Measurements from ENCODE around the gene RASAL2. TPM values are rescaled to one million over a fixed set of nuclear protein-coding genes. Genes with fewer than 3 reads are reported as not detected.

RASAL2 gene
- total RNA-seq, 1 donor from 2014 or later = 18.3 TPM

DNA sequence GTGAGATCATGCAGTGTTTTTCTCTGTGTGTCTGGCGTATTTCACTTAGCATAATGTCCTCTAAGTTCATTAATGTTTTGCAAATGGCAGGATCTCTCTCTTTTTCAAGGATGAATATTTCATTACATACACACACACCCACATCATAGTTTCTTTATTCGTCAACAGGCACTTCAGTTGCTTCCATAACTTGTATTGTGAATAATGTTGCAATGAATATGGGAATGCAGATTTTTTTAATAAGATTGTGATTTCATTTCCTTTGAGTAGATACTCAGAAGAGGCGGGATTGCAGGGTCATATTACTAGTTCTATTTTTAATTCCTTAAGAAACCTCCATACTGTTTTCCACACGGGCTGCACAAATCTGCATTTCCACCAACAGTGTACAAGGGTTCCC lies 268.8 kb downstream of the RASAL2 start:
- no peaks in the 10 kb centered on the region for H4K20me1 ChIP-seq (ENCODE audit: low read depth)
- no peak for DNase-seq (ENCODE audit: low spot score)

GRCh38 chr1:178364782-178365181 lies 270.9 kb downstream of the RASAL2 start:
- H3K27me3 ChIP-seq = no peaks in the 10 kb centered on the region
- Mint-ChIP-seq H3K9me3 (peaks cover 6% of the 10 kb centered on the region), H3K36me3 (peaks cover 3% of the 10 kb centered on the region), H3K4me1 (no peaks in the 10 kb centered on the region), H3K4me3 (no peak overlapping the region), H3K27me3 (ENCODE audit: insufficient read depth, low read depth) (no peaks in the 10 kb centered on the region), H3K27ac (no peak overlapping the region)
- no peak overlapping the region for H2AFZ ChIP-seq (replicated peaks)
- H3K9ac ChIP-seq = no peak overlapping the region
- no peaks in the 10 kb centered on the region for H3F3A ChIP-seq (ENCODE audit: low read depth)
- H4K20me1 ChIP-seq (ENCODE audit: low read depth) = no peaks in the 10 kb centered on the region
- no peak overlapping the region for H3K27ac ChIP-seq
- no peaks in the 10 kb centered on the region for H3K36me3 ChIP-seq
- H3K4me3 ChIP-seq = no peak overlapping the region
- H3K79me2 ChIP-seq (ENCODE audit: low read depth) = peaks cover 12% of the 10 kb centered on the region
- no peak overlapping the region for H3K4me2 ChIP-seq
- peaks cover 3% of the 10 kb centered on the region for H3K4me1 ChIP-seq
- no peaks in the 10 kb centered on the region for H3K9me3 ChIP-seq (ENCODE audit: low read depth)
- no peak for TF ChIP-seq EZH2 (IDR thresholded peaks at IDR 0.05)
- TF ChIP-seq, protein P1, sequence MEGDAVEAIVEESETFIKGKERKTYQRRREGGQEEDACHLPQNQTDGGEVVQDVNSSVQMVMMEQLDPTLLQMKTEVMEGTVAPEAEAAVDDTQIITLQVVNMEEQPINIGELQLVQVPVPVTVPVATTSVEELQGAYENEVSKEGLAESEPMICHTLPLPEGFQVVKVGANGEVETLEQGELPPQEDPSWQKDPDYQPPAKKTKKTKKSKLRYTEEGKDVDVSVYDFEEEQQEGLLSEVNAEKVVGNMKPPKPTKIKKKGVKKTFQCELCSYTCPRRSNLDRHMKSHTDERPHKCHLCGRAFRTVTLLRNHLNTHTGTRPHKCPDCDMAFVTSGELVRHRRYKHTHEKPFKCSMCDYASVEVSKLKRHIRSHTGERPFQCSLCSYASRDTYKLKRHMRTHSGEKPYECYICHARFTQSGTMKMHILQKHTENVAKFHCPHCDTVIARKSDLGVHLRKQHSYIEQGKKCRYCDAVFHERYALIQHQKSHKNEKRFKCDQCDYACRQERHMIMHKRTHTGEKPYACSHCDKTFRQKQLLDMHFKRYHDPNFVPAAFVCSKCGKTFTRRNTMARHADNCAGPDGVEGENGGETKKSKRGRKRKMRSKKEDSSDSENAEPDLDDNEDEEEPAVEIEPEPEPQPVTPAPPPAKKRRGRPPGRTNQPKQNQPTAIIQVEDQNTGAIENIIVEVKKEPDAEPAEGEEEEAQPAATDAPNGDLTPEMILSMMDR (IDR thresholded peaks at IDR 0.05) = no peak
- no peak for TF ChIP-seq EZH2phosphoT487 (IDR thresholded peaks at IDR 0.05)
- DNase-seq (ENCODE audit: low spot score) = no peak

More for the DNA sequence above, 268.8 kb downstream of the RASAL2 start:
- Histone ChIP-seq H3K4me1 (peaks cover 3% of the 10 kb centered on the region), H3K9me3 (ENCODE audit: low read depth) (no peaks in the 10 kb centered on the region), H3K4me2 (no peak overlapping the region), H3K9ac (no peak overlapping the region), H3K36me3 (no peaks in the 10 kb centered on the region), H3K27ac (no peak overlapping the region), H3F3A (ENCODE audit: low read depth) (no peaks in the 10 kb centered on the region), H3K4me3 (no peak overlapping the region), H3K79me2 (ENCODE audit: low read depth) (peaks cover 12% of the 10 kb centered on the region), H2AFZ (replicated peaks) (no peak overlapping the region), H3K27me3 (no peaks in the 10 kb centered on the region)
- Mint-ChIP-seq H3K9me3 (peaks cover 6% of the 10 kb centered on the region), H3K4me3 (no peak overlapping the region), H3K36me3 (peaks cover 3% of the 10 kb centered on the region), H3K4me1 (no peaks in the 10 kb centered on the region), H3K27me3 (ENCODE audit: insufficient read depth, low read depth) (no peaks in the 10 kb centered on the region), H3K27ac (no peak overlapping the region)
- no peak for TF ChIP-seq EZH2 (IDR thresholded peaks at IDR 0.05)
- TF ChIP-seq, protein P1 (IDR thresholded peaks at IDR 0.05) = no peak
- TF ChIP-seq EZH2phosphoT487 (IDR thresholded peaks at IDR 0.05) = no peak

DNA sequence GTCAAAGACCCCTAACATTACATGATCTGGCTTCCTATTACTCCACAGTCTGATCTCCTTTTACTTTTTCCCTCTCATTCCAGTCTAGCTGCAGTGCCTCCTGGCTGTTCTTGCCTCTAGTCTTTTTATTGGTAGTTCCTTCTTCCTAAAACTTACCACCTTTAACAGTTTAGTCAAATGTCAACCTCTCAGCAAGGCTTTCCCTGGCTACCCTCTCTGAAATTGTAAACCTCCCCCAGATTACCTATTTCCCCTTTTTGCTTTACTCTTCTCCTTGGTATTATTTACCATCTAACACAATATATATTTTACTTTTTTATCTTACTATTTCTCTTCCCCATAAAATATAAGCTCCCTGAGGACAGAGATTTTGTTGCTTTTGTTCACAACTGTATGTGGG lies 273.2 kb downstream of the RASAL2 start:
- Histone ChIP-seq H3K27me3 (no peaks in the 10 kb centered on the region), H3F3A (ENCODE audit: low read depth) (peaks cover 8% of the 10 kb centered on the region), H4K20me1 (ENCODE audit: low read depth) (no peaks in the 10 kb centered on the region), H3K4me3 (no peak overlapping the region), H3K4me1 (peaks cover 15% of the 10 kb centered on the region), H3K27ac (no peak overlapping the region), H3K36me3 (no peaks in the 10 kb centered on the region), H3K9ac (no peak overlapping the region), H3K9me3 (ENCODE audit: low read depth) (no peaks in the 10 kb centered on the region), H3K79me2 (ENCODE audit: low read depth) (no peaks in the 10 kb centered on the region), H3K4me2 (no peak overlapping the region), H2AFZ (replicated peaks) (no peak overlapping the region)
- no peaks in the 10 kb centered on the region for H3K27me3 Mint-ChIP-seq (ENCODE audit: insufficient read depth, low read depth)
- peaks cover 2% of the 10 kb centered on the region for H3K4me1 Mint-ChIP-seq
- H3K36me3 Mint-ChIP-seq = peaks cover 3% of the 10 kb centered on the region
- TF ChIP-seq EZH2phosphoT487 (IDR thresholded peaks at IDR 0.05) = no peak
- TF ChIP-seq, protein P1 (IDR thresholded peaks at IDR 0.05) = no peak
- no peak for TF ChIP-seq EZH2 (IDR thresholded peaks at IDR 0.05)
- no peak overlapping the region for H3K4me3 Mint-ChIP-seq
- H3K9me3 Mint-ChIP-seq = no peaks in the 10 kb centered on the region
- no peak overlapping the region for H3K27ac Mint-ChIP-seq
- no peak for DNase-seq (ENCODE audit: low spot score)

Data from neural progenitor cell (in vitro differentiated cells).